ENCODE measurements around the gene TMEM184A. TPM values are rescaled to one million over a fixed set of nuclear protein-coding genes. Genes with fewer than 3 reads are reported as not detected.

Gene TMEM184A
- total RNA-seq, 1 donor from 2014 or later, result 0.36 TPM

- DNase-seq, result no peak
These were observed 20.7 kb upstream of the TMEM184A start for GRCh38 chr7:1576521-1577253.

GRCh38 chr7:1575809-1576208 is 19.8 kb upstream of the TMEM184A start:
- intact Hi-C loops (cut with micrococcal nuclease), result loop anchor here (5.0 kb wide), 1 partner anchor 781 kb away; no protein-coding TSS in a partner anchor
- H3K36me3 ChIP-seq, result no peaks in the 10 kb centered on the region
- H3K9me3 ChIP-seq (replicated peaks), result no peaks in the 10 kb centered on the region
- TF ChIP-seq CTCF (IDR thresholded peaks at IDR 0.05; ENCODE audit: borderline replicate concordance), result no peak
- H3K4me3 ChIP-seq, result no peak overlapping the region
- no peaks in the 10 kb centered on the region for H3K27me3 ChIP-seq (ENCODE audit: low read depth)
- peaks cover 35% of the 10 kb centered on the region for H3K4me1 ChIP-seq
- H3K27ac ChIP-seq (replicated peaks), result no peak overlapping the region
- DNase-seq, result no peak

More at GRCh38 chr7:1576521-1577253, 20.7 kb upstream of the TMEM184A start:
- Histone ChIP-seq H3K27ac (replicated peaks) (no peak overlapping the region), H3K4me1 (peaks cover 26% of the 10 kb centered on the region), H3K9me3 (replicated peaks) (no peaks in the 10 kb centered on the region), H3K27me3 (ENCODE audit: low read depth) (no peaks in the 10 kb centered on the region), H3K36me3 (no peaks in the 10 kb centered on the region), H3K4me3 (no peak overlapping the region)
- intact Hi-C loops (cut with micrococcal nuclease), result loop anchor here (5.0 kb wide), 1 partner anchor 781 kb away; no protein-coding TSS in a partner anchor
- TF ChIP-seq CTCF (IDR thresholded peaks at IDR 0.05; ENCODE audit: borderline replicate concordance), result no peak

DNA sequence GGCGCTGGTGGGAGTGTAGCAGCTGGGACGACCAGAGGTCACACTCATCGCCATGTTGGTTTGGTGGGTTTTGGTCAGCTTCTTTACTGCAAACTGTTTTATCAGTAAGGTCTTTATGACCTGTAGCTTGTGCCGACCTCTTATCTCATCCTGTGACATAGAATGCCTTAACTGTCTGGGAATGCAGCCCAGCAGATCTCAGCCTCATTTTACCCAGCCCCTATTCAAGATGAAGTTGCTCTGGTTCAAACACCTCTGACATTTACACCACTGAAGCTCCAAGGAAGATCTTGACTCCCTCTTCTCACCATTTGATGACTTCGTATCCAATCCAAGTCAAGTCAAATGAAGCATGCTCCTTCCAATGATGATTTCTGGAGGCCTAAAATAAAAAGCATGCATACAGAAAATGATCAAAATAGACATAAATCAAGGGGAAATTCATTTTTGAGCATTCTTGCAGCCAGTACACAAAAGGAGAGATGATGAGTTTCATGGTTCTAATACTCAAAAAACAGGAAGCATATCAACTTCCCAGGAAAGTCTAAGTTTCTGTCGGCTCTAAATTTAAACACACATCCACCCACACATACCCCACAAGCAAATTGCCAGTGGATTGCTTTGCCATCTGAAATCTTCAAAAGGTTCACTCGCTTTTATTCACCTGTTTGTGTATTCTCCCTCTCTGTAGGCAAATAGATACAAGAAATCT is 16.3 kb upstream of the TMEM184A start:
- no peak for TF ChIP-seq CTCF (IDR thresholded peaks at IDR 0.05; ENCODE audit: borderline replicate concordance)
- Histone ChIP-seq H3K27ac (replicated peaks) (peak overlapping the region; percentile 98), H3K4me3 (no peak overlapping the region), H3K4me1 (peaks cover 48% of the 10 kb centered on the region), H3K27me3 (ENCODE audit: low read depth) (no peaks in the 10 kb centered on the region), H3K9me3 (replicated peaks) (no peaks in the 10 kb centered on the region), H3K36me3 (peaks cover 10% of the 10 kb centered on the region)
- intact Hi-C loops (cut with micrococcal nuclease), result no loop called here
- DNase-seq, result no peak

GRCh38 chr7:1569833-1570632 is 14.0 kb upstream of the TMEM184A start, which contains the start of gene PSMG3:
TSS of gene PSMG3 (minus strand) at chr7:1570032. CDS start at chr7:1569339, 693 bp downstream.
- peak within 1 kb of the TSS; percentile 98 for H3K27ac ChIP-seq (replicated peaks)
- peaks cover 48% of the 10 kb centered on the region for H3K4me1 ChIP-seq
- H3K4me3 ChIP-seq, result peak within 1 kb of the TSS; percentile 97
- TF ChIP-seq CTCF (IDR thresholded peaks at IDR 0.05; ENCODE audit: borderline replicate concordance), result peak; percentile 52
- DNase-seq, result peak; percentile 92
- no peaks in the 10 kb centered on the region for H3K9me3 ChIP-seq (replicated peaks)
- intact Hi-C loops (cut with micrococcal nuclease), result no loop called here
- H3K27me3 ChIP-seq (ENCODE audit: low read depth), result no peaks in the 10 kb centered on the region
- peaks cover 19% of the 10 kb centered on the region for H3K36me3 ChIP-seq

- H3K4me3 ChIP-seq, result peak overlapping the region; percentile 97
- H3K36me3 ChIP-seq, result peaks cover 19% of the 10 kb centered on the region
- H3K4me1 ChIP-seq, result peaks cover 48% of the 10 kb centered on the region
- no peak for TF ChIP-seq CTCF (IDR thresholded peaks at IDR 0.05; ENCODE audit: borderline replicate concordance)
- H3K27me3 ChIP-seq (ENCODE audit: low read depth), result no peaks in the 10 kb centered on the region
- H3K9me3 ChIP-seq (replicated peaks), result no peaks in the 10 kb centered on the region
- H3K27ac ChIP-seq (replicated peaks), result peak overlapping the region; percentile 98
- DNase-seq, result no peak
- intact Hi-C loops (cut with micrococcal nuclease), result no loop called here
These were observed 13.4 kb upstream of the TMEM184A start for GRCh38 chr7:1569440-1569832.
